Natural killer cell (primary cell): ENCODE results near the gene DNAAF3. TPM values are rescaled to one million over a fixed set of nuclear protein-coding genes. Genes with fewer than 3 reads are reported as not detected.

Experiments used
- ATAC-seq, 3 donors: fragments of 150-1000 bp in 2 of 3; fragments of 200-7000 bp in 1 of 3; cut with Tn5 transposase; 1 replicate in 1 of 3; 2 replicates in 2 of 3; pipeline ENCODE4 v1.10.0; 2021; ENCODE audit warnings: mild to moderate bottlenecking in 2 of 3, moderate library complexity in 2 of 3
- DNase-seq, 2 donors: peaks; one replicate each; pipeline versions ENCODE4 v3.0.0 to v3.0.0-alpha.2; 2013 to 2021; ENCODE audit warnings: mixed read lengths in 1 of 2
- H3K27ac ChIP-seq: one replicate; pipeline ENCODE4 v1.5.1; 2013; ENCODE audit warnings: mild to moderate bottlenecking, low read length
- H3K27me3 ChIP-seq: one replicate; pipeline ENCODE4 v1.6.1; 2013; ENCODE audit warnings: low read length; ENCODE audit not compliant: control insufficient read depth, insufficient read depth
- H3K36me3 ChIP-seq: one replicate; pipeline ENCODE4 v1.6.1; 2013; ENCODE audit warnings: low read length; ENCODE audit not compliant: control insufficient read depth, insufficient read depth
- H3K4me1 ChIP-seq: one replicate; pipeline ENCODE4 v1.6.1; 2013; ENCODE audit warnings: low read length; ENCODE audit not compliant: control insufficient read depth, insufficient read depth
- H3K4me3 ChIP-seq: one replicate; pipeline ENCODE4 v1.5.1; 2013; ENCODE audit warnings: low read length
- H3K9me3 ChIP-seq: one replicate; pipeline ENCODE4 v1.6.1; 2013; ENCODE audit warnings: low read length; ENCODE audit not compliant: control insufficient read depth, insufficient read depth
- H3K27ac Mint-ChIP-seq, 2 donors: one replicate each; pipeline ENCODE4 v1.8.0; 2022; ENCODE audit warnings: mild to moderate bottlenecking in 2 of 2, mixed read lengths in 2 of 2, moderate library complexity in 1 of 2
- H3K27me3 Mint-ChIP-seq, 2 donors: one replicate each; pipeline ENCODE4 v1.8.0; 2022; ENCODE audit warnings: low read depth in 2 of 2, mixed read lengths in 2 of 2
- H3K36me3 Mint-ChIP-seq: one replicate; pipeline ENCODE4 v1.8.0; 2022; ENCODE audit warnings: mixed read lengths
- H3K4me1 Mint-ChIP-seq, 2 donors: one replicate each; pipeline ENCODE4 v1.8.0; 2022; ENCODE audit warnings: mixed read lengths in 2 of 2
- H3K4me3 Mint-ChIP-seq: one replicate; pipeline ENCODE4 v1.8.0; 2022; ENCODE audit warnings: mild to moderate bottlenecking, moderate library complexity, mixed read lengths
- H3K9me3 Mint-ChIP-seq, 2 donors: one replicate each; pipeline ENCODE4 v1.8.0; 2022; ENCODE audit warnings: mixed read lengths in 2 of 2
- WGBS: methylation state at CpG from one replicate; pipeline ENCODE4 v1.1.7; 2013; ENCODE audit warnings: missing lambda C conversion rate; ENCODE audit not compliant: insufficient coverage; 5-methylcytosine and 5-hydroxymethylcytosine counted together
- intact Hi-C: fragments of 100-400 bp; cut with micrococcal nuclease; formaldehyde crosslinking; loops from one replicate; pipeline ENCODE4 v1.14.2; 2022
- total RNA-seq, 4 donors: library from RNA; stranded (reverse); fragments of 120-200 nt in 1 of 4; gene quantifications; one replicate each; pipeline versions ENCODE4 v1.2.3 to v1.2.4, GENCODE V29; 2013 to 2022
- TF ChIP-seq, protein P1 (sequence below): fragments of 200-600 bp; IDR thresholded peaks from one replicate; pipeline ENCODE4 v1.8.0; 2022; ENCODE audit warnings: antibody characterized with exemption

DNAAF3 gene
- not detected for total RNA-seq
- not detected for total RNA-seq (2013)

DNA sequence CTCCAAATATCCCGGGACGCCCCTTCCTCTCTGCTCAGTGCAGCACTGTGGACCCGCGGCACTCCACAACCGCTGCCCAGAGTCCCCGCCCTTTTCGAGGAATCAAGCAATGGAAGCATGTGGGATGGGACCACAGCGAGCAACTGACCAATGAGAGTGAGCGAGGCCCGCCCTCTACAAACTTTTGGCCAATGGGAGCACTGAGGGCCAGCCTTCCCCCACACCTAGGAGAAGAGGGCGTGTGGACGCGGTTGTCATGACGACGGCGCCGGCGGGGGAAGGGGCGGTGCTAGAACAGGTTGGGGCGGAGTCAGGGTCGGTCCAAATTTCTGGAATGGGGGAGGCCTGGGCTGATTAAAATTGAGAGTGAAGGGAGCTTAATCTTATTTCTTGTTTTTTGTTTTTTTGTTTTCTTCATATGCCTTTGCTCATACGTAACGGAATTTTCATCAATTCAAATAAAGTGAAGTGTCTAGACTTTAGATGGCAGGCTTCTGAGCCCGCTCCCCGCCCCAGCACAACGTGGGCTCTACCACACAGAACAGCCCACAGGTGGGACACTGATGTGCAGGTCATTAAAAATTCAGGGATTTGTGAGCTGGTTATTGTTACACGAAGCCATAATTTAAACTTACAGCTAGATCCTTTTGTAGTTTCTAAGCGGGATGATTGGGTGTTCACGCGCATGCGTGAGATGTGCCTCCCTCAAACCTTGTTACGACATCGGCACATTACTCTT is at the start of gene DNAAF3:
Gene DNAAF3 (minus strand): TSS at position 84 of the 739 bp plus-strand sequence. CDS start 200 bp downstream, outside the sequence.
- Mint-ChIP-seq H3K4me3 (peak within 1 kb of the TSS; percentile 47), H3K4me1 (peaks cover 13 to 14% of the 10 kb centered on the region in 2 donors), H3K27me3 (peaks cover 55 to 64% of the 10 kb centered on the region in 2 donors), H3K9me3 (no peaks in the 10 kb centered on the region), H3K27ac (peak within 1 kb of the TSS; percentile 16 to 83), H3K36me3 (no peaks in the 10 kb centered on the region)
- Histone ChIP-seq H3K4me3 (no peak within 1 kb of the TSS), H3K4me1 (peaks cover 16% of the 10 kb centered on the region), H3K36me3 (no peaks in the 10 kb centered on the region), H3K27me3 (peaks cover 31% of the 10 kb centered on the region), H3K27ac (no peak within 1 kb of the TSS), H3K9me3 (no peaks in the 10 kb centered on the region)
- ATAC-seq (peak; percentile 83 to 89 (median 85)), DNase-seq (peak; percentile 45 to 80)
- intact Hi-C loops: loop anchor here (10.0 kb wide), 1 partner anchor 82 kb away; no protein-coding TSS in a partner anchor
- TF ChIP-seq, protein P1, sequence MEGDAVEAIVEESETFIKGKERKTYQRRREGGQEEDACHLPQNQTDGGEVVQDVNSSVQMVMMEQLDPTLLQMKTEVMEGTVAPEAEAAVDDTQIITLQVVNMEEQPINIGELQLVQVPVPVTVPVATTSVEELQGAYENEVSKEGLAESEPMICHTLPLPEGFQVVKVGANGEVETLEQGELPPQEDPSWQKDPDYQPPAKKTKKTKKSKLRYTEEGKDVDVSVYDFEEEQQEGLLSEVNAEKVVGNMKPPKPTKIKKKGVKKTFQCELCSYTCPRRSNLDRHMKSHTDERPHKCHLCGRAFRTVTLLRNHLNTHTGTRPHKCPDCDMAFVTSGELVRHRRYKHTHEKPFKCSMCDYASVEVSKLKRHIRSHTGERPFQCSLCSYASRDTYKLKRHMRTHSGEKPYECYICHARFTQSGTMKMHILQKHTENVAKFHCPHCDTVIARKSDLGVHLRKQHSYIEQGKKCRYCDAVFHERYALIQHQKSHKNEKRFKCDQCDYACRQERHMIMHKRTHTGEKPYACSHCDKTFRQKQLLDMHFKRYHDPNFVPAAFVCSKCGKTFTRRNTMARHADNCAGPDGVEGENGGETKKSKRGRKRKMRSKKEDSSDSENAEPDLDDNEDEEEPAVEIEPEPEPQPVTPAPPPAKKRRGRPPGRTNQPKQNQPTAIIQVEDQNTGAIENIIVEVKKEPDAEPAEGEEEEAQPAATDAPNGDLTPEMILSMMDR: no peak
- WGBS: 2% methylated on average over 32 of the region's 33 CpGs

DNA sequence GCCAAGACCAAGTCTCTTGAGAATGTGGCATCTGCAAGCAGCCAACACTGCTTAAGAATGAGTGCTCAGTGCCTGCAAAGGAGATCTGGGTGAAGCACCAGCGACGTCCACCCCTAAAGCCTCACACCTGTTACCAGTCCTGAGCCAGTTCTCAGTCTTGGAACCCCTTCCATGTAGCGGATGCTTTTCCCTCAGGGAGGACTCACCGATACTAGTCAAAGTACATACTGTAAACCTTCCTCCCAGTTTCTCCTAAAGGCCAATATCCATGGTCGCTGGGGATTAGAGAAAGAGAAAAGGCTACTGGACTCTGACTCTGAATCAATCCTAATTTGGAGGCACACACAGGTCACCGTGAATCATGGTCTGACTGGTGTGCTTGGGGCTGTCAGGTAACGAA is 47.1 kb upstream of the DNAAF3 start:
- peaks cover 0 to 2% of the 10 kb centered on the region in 2 donors for H3K9me3 Mint-ChIP-seq
- ATAC-seq (no peak), DNase-seq (no peak)
- Histone ChIP-seq H3K27me3 (no peaks in the 10 kb centered on the region), H3K4me3 (no peak overlapping the region), H3K9me3 (peaks cover 5% of the 10 kb centered on the region), H3K27ac (no peak overlapping the region), H3K4me1 (peaks cover 12% of the 10 kb centered on the region), H3K36me3 (no peaks in the 10 kb centered on the region)
- H3K27me3 Mint-ChIP-seq: peaks cover 7 to 12% of the 10 kb centered on the region in 2 donors
- H3K4me1 Mint-ChIP-seq: peaks cover 16 to 19% of the 10 kb centered on the region in 2 donors
- intact Hi-C loops: loop anchor here (5.0 kb wide), 1 partner anchor 289 kb away; no protein-coding TSS in a partner anchor
- TF ChIP-seq, protein P1: no peak
- H3K27ac Mint-ChIP-seq: no peak overlapping the region
- WGBS: 88% methylated on average over 7 of the region's 7 CpGs
- H3K4me3 Mint-ChIP-seq: no peak overlapping the region
- no peaks in the 10 kb centered on the region for H3K36me3 Mint-ChIP-seq

DNA sequence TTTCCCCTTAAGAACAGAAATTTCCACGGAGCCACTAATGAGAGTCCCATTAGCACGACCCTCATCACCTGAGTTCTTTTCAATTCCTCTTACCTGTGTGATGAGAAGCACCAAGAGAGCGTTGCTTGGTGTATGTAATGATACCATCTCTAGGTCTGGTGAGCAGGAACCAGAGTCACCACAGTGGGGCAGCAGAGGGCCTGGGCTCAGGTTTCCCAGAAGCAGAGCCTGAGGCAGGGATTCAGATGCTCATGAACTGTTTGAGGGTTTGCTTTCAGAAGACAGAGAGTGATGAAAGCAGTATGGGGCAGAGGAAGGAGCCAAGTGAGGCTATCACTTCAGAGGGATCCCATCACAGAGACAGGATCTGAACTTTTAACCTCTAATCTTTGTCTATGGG is 46.0 kb upstream of the DNAAF3 start:
- 83% methylated on average over 3 of the region's 3 CpGs for WGBS
- DNase-seq (peak; percentile 26 to 54), ATAC-seq (peak; percentile 47 to 70 (median 65))
- peaks cover 7 to 12% of the 10 kb centered on the region in 2 donors for H3K27me3 Mint-ChIP-seq
- no peak overlapping the region for H3K27ac Mint-ChIP-seq
- no peak overlapping the region for H3K27ac ChIP-seq
- H3K4me3 Mint-ChIP-seq: no peak overlapping the region
- H3K36me3 Mint-ChIP-seq: no peaks in the 10 kb centered on the region
- TF ChIP-seq, protein P1: no peak
- H3K9me3 ChIP-seq: peaks cover 5% of the 10 kb centered on the region
- peaks cover 0 to 2% of the 10 kb centered on the region in 2 donors for H3K9me3 Mint-ChIP-seq
- peaks cover 16 to 19% of the 10 kb centered on the region in 2 donors for H3K4me1 Mint-ChIP-seq
- H3K36me3 ChIP-seq: no peaks in the 10 kb centered on the region
- no peak overlapping the region for H3K4me3 ChIP-seq
- no peaks in the 10 kb centered on the region for H3K27me3 ChIP-seq
- H3K4me1 ChIP-seq: peaks cover 12% of the 10 kb centered on the region
- intact Hi-C loops: loop anchor here (1.0 to 5.0 kb wide), 2 partner anchors 206 to 290 kb away; no protein-coding TSS in a partner anchor
